ENCODE results near the gene ATP13A1. TPM values are rescaled to one million over a fixed set of nuclear protein-coding genes. Genes with fewer than 3 reads are reported as not detected.
"Not testable (repeated sequence)": the region's sequence is repeated elsewhere in the genome, so short reads cannot be mapped to it uniquely, and the experiment has no call there.

Gene ATP13A1
- total RNA-seq, result 16.1 and 22.0 TPM in 2 replicates

DNA sequence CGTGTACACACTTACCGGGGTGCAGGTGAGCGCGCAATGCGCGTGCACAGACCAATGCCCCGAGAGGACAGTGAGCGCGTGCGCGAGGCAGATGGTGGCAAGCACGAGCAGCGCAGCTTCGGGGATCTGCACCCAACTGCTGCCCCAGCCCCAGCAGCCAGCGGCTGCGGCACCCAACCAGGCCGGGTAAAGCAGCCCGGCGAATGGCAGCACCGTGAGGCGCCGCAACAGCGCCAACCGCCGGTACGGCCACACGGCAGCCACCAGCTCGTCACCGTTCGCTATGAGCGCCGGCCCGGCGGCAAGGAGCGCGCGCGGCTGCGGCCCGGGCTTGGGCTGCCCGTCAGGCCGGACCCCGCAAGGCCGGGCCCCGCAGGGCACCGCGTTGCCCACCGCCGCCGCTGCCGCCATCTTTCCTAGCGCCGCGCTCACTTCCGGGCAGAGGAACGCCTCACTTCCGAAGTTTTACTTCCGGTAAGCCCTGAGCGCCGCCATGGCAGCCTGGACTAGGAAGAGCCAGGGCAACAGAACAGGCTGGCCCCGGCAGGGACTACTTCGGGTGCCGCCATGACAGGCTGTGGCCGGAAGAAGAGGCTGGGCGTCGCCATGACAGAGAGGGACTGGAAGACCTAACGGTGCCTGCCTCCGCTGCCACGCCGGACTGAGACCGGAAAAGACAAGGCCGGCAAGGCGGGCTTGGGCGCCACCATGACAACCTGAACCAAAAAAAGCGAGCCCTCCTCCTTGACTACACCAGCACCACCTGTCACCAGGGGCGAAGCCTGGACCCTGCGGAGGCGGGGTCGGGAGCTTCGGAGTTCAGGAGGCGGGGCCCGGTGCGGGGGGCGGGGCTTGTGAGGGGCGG is at the start of gene ATP13A1:
ATP13A1 (minus strand) TSS at position 421 of the 865 bp plus-strand sequence; CDS start at position 411, 10 bp downstream.
- DNase-seq (ENCODE audit: low read depth in 2 of 2), result peak; percentile 98

DNA sequence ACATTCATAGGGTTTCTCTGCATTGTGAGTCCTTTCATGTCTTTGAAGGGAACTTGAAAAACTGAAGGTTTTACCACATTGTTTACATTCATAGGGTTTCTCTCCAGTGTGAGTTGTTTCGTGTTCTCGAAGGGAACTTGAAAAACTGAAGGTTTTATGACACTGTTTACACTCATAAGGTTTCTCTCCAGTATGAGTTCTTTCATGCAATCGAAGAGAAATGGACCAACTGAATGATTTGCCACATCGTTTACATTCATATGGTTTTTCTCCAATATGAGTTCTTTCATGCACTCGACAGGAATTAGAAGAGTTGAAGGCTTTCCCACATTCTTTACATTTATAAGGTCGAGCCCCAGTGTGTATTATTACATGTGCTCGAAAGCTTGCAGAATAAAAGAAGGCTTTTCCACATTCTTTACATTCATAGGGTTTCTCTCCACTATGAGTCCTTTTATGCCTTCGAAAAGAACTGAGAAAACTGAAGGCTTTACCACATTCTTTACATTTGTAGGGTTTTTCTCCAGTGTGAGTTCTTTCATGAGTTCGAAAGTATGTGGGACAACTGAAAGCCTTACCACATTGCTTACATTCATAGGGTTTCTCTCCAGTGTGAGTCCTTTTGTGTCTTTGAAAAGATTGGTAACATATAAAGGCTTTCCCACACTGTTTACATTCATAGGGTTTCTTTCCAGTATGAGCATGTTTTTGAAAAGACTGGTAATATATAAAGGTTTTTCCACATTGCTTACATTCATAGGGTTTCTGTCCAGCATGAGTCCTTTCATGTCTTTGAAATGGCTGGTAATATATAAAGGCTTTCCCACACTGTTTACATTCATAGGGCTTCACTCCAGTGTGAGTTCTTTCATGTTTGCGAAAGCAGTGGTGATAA is 48.7 kb upstream of the ATP13A1 start:
- no peak for DNase-seq (ENCODE audit: low read depth in 2 of 2)

DNA sequence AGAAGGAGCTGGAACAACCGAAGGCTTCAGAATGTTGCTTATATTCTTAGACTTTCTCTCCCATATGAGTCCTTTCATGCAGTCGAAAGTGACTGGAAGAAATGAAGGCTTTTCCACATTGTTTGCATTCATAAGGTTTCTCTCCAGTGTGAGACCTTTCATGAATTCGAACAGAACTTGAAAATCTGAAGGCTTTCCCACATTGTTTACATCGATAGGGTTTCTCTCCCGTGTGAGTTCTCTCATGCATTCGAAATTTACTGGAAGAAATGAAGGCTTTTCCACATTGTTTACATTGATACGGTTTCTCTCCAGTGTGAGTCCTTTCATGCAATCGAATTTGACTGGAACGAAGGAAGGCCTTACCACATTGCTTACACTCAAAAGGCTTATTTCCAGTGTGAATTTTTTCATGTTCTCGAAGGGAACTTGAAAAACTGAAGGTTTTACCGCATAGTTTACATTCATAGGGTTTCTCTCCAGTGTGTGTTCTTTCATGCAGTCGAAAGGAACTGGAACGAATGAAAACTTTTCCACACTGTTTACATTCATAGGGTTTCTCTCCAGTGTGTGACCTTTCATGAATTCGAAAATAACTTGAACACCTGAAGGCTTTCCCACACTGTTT is 47.9 kb upstream of the ATP13A1 start:
- DNase-seq (ENCODE audit: low read depth in 2 of 2), result no peak

DNA sequence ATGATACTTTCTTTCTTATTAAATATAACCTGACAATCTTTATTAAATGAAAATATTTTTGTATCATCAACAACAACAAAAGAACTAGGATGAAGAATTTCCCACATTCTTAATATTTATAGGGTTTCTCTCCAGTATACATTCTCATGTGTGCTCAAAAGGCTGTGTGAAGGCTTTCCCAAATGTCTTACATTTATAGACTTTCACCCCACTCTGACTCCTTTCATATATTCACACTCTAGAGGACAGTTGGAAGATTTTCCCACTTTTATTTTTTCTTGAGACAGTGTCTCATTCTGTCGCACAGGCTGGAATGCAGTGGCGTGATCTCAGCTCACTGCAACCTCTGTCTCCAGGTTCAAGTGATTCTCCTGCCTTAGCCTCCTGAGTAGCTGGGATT is 47.0 kb upstream of the ATP13A1 start:
- no peak for DNase-seq (ENCODE audit: low read depth in 2 of 2)

DNA sequence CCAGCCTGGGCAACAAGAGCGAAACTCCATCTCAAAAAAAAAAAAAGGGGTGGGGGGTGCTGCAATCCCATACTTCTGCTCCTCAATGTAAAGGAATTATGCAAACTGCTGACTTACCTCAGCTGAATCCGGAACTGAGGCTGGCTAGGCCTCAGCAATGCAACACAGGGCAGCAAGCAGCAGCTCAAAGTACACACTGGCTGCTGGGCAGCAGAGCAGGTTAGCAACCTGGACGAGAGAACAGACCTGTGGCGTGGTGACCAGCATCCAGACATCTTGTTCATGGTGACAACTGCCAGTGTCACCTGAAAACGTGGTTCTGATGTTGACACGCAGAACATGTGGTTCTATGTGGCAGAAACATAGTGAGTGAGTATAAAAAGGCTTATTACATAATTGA is 41.4 kb upstream of the ATP13A1 start:
- DNase-seq (ENCODE audit: low read depth in 2 of 2), result no peak

DNA sequence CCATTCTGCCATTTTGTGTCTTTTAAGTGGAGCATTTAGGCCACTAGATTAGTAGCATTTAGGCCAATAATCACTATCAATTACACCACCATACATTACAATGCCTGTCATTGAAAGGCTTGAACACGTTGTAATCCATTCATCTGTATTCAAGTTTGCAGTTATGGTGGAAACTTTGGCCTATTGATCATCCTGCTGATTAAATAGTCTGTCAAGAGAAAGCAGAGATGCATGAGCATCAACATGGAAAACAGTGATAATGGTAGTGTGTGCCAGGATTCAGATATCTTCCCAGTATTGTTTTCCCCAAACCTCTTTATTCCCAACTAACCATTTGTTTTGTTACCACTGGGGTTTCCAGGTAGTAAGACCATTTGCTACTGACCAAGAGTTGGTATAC is 37.0 kb upstream of the ATP13A1 start:
- DNase-seq (ENCODE audit: low read depth in 2 of 2), result not testable (repeated sequence)

DNA sequence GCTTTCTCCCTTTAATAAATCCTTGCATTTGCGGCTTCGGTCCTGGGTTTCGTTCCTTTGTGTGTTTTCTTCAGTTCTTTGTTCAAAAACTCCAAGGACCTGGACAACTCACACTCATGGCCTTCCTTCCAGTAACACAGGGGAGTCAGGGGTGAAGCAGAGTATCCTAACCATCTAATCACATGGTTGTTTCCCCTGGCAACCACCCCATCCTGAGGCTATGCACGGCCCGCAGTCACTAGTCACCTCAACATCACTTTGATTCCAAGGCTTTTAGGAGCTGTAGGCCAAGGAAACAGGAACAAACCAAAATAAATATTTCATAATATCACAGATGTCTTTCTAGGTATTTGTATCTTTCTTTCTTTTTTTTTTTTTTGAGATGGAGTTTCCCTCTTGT is 34.1 kb upstream of the ATP13A1 start:
- DNase-seq (ENCODE audit: low read depth in 2 of 2), result no peak

DNA sequence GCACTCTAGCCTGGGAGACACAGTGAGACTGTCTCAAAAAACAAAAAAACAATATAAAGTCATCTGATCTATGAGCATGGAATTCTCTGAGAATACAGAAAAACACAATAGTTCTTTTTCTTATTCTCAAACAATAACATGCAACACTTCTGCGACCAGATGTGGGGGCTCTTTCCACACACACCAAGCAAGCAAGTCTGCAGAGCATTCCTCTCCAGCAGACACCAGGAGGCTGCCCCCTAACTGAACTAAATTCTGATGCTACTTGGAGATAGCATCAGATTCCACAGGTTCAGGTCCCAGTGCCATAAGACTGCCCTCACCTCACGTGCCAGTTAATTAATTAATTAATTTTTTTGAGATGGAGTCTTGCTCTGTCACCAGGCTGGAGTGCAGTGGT is 32.9 kb upstream of the ATP13A1 start:
- DNase-seq (ENCODE audit: low read depth in 2 of 2), result no peak

DNA sequence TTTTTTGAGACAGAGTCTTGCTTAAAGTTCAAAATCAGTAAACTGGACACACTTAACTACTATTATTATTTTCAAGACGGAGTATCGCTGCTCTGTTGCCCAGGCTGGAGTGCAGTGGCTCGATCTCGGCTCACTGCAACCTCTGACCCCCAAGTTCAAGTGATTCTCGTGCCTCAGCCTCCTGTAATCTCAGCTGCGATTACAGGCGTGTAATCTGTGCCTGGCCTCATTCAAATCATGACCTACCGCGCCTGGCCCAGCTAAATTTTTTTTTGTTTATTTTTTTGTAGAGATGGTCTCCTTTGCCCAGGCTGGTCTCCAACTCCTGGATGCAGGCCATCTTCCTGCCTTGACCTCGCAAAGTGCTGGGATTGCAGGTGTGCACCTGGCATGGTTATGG is 28.2 kb upstream of the ATP13A1 start:
- DNase-seq (ENCODE audit: low read depth in 2 of 2), result no peak

DNA sequence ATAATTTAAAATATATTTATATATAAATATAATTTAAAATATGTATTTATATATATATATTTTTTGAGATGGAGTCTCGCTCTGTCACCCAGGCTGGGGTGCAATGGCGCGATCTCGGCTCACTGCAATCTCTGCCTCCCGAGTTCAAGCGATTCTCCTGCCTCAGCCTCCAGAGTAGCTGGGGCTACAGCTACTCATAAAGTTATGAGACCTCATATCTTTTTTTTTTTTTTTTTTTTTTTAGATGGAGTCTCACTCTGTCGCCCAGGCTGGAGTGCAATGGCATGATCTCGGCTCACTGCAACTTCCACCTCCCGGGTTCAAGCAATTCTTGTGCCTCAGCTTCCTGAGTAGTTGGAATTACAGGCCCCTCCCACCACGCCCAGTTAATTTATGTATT is 25.5 kb upstream of the ATP13A1 start:
- not testable (repeated sequence) for DNase-seq (ENCODE audit: low read depth in 2 of 2)

DNA sequence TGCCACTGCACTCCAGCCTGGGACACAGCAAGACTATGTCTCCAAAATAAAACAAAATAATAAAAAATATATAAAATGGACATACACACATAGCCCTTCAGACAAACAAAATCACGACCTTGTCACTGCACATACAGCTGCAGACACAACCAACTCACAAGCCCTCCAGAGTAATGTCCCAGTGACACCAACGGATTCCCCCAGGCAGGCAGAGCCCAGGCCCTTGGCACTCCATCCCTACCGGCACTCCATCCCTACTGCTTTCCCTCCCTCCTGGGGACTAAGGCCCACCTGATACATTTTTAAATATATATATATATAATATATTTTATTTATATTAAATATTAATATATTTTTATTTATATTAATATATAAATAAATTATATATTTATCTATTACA is 23.6 kb upstream of the ATP13A1 start:
- DNase-seq (ENCODE audit: low read depth in 2 of 2), result no peak

DNA sequence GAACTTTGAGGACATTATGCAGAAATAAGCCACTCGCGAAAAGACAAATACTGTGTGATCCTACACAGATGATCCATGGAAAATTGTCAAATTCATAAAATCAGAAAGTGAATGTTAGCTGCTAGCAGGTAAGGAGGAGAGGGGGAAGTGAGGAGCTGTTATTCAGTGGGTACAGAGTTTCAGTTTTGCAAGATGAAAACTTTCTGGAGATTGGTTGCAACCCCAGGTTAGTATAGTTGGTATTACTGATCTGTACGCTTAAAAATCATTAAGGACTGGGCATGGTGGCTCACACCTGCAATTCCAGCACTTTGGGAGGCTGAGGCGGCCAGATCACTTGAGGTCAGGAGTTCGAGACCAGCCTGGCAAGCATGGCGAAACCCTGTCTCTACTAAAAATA is 23.1 kb upstream of the ATP13A1 start:
- DNase-seq (ENCODE audit: low read depth in 2 of 2), result no peak

DNA sequence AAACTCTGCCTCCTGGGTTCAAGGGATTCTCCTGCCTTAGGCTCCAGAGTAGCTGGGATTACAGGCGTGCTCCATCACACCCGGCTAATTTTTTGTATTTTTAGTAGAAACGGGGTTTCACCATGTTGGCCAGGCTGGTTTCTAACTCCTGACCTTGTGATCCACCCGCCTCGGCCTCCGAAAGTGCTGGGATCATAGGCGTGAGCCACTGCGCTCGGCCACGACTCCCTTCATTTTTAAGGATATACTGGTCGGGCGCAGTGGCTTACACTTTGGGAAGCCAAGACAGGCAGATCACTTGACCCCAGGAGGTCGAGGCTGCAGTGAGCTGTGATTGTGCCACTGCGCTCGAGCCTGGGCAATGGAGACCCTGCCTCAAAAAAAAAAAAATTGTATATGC is 22.6 kb upstream of the ATP13A1 start:
- not testable (repeated sequence) for DNase-seq (ENCODE audit: low read depth in 2 of 2)

DNA sequence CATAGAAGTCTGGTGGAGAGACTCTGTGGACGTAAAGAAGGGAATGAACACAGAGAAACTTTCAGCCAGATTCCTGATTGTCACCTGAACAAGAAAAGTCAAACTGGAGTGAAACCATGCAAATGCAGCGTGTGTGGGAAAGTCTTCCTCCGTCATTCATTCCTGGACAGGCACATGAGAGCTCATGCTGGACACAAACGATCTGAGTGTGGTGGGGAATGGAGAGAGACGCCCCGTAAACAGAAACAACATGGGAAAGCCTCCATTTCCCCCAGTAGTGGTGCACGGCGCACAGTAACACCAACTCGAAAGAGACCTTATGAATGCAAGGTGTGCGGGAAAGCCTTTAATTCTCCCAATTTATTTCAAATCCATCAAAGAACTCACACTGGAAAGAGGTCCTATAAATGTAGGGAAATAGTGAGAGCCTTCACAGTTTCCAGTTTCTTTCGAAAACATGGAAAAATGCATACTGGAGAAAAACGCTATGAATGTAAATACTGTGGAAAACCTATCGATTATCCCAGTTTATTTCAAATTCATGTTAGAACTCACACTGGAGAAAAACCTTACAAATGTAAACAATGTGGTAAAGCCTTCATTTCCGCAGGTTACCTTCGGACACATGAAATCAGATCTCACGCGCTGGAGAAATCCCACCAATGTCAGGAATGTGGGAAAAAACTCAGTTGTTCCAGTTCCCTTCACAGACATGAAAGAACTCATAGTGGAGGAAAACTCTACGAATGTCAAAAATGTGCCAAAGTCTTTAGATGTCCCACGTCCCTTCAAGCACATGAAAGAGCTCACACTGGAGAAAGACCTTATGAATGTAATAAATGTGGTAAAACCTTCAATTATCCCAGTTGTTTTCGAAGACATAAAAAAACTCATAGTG is 15.9 kb upstream of the ATP13A1 start:
- DNase-seq (ENCODE audit: low read depth in 2 of 2), result no peak

DNA sequence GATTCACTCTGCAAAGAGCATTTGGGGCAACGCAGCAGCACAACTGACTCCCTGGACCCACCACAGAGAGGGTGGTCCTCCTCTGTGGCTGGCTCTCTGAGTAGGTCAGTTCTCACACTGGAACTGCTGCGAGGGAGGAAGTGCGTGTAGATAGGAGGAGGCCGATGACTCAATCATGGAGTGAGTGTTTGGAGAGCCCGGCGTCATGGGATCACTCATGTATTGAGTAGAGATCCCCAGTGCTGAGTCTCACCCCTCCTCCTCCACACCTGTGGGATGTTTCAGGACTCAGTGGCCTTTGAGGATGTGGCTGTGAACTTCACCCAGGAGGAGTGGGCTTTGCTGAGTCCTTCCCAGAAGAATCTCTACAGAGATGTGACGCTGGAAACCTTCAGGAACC is 14.1 kb upstream of the ATP13A1 start:
- DNase-seq (ENCODE audit: low read depth in 2 of 2), result no peak

DNA sequence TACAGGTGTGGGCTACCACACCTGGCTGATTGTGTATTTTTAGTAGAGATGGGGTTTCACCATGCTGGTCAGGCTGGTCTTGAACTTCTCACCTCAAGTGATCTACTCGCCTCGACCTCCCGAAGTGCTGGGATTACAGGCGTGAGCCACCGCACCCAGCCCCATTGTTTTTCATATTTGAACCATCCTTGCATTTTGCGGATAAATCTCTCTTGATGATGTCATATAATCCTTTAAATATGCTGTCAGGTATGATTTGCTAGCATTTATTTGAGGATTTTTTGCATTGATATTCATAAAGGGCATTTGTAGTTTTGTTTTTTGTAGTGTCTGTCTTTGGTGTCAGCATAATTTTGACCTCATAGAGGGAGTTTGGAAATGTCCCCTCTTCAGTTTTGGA is 10.8 kb upstream of the ATP13A1 start:
- no peak for DNase-seq (ENCODE audit: low read depth in 2 of 2)

DNA sequence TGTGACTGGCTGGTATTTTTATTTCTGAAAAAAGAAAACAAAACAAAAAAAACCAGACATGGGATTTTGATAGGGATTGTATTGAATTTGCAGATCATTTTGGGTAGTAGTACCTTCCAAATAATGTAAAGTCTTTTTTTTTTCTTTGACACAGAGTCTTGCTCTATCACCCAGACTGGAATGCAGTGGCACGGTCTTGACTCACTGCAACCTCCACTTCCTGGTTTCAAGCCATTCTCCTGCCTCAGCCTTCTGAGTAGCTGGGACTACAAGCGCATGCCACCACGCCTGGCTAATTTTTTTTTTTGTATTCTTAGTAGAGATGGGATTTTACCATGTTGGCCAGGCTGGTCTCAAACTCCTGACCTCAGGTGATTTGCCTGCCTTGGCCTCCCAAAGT is 9.3 kb upstream of the ATP13A1 start:
- peak in 1 of 2 donors; percentile 3 for DNase-seq (ENCODE audit: low read depth in 2 of 2)

DNA sequence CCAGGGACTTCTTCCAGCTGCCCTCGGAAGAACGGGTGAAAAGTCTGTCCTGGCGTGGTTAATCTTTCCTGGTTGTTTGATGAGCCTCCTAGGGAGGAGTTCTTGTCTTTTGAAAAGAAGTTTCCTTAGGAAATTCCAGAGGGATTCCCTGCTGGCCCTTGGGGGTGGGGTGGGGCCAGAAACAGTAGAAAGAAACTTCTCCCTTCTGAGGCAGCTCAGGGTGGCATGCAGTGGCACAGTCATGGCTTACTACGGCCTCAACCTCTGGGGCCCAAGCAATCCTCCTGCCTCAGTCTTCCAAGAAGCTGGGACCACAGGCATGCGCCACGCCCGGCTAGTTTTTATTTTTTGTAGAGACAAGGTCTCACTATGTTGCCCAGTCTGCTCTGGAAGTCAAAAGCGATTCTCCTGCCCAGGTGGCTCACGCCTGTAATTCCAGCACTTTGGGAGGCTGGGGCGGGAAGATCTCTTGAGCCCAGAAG is 6.6 kb upstream of the ATP13A1 start:
- DNase-seq (ENCODE audit: low read depth in 2 of 2), result peak in 1 of 2 donors; percentile 2

DNA sequence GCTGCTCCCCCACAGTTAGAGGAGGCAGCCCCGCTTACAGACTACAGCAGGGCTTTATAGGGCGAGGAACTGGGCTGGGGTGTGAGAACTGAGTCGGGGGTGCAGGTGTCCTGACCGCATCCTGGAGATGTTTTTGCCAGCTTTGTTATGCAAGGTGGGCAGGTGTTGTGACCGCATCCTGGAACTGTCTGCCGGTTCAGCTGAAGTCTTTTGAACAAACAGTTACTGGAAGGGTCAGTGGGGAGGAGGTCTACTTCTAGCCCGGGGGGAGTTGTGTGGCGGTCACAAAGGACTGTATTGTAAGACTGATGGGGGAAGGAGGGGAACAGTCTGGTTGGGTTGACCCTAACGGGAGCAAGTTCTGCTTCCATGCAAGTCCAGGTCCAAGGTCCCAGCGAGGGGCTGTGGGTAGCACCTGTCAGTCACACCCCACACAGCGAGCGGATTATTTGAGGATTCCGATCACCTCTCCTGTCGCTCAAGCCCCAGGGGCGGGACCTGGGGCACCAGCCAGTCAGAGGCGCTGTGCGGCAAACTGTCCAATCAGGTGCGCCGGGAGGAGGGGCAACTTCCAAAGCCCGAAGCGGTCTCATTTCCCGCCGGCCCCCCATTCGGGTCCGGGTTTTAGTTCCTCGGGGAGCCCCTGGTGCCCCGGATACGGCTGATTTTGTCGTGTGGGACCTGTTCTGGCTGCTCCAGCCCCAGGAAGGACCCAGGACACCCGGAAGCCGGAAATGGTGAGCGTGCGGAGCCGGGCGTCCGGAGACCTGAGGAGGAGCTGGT is 4.9 kb upstream of the ATP13A1 start, which contains the start of gene ZNF101:
ZNF101 (plus strand) TSS at position 610 of the 783 bp plus-strand sequence; CDS start at position 735, 125 bp downstream.
- DNase-seq (ENCODE audit: low read depth in 2 of 2), result peak; percentile 91 to 94

DNA sequence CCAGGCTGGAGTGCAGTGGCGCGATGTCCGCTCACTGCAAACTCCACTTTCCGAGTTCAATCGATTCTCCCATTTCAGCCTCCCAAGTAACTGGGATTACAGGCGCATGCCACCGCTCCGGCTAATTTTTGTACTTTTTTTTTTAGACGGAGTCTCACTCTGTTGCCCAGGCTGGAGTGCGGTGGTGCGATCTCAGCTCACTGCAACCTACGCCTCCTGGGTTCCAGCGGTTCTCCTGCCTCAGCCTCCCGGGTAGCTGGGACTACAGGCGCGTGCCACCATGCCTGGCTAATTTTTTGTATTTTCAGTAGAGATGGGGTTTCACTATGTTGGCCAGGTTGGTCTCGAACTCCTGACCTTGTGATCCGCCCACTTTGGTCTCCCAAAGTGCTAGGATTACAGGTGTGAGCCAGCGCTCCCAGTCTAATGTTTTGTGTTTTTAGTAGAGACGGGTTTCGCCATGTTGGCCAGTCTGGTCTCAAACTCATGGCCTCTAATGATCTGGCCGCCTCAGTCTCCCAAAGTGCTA is 2.0 kb upstream of the ATP13A1 start:
- not testable (repeated sequence) for DNase-seq (ENCODE audit: low read depth in 2 of 2)
